Activated naive CD8-positive, alpha-beta T cell treated with anti-CD3 and anti-CD28 coated beads, Interleukin-2, amount 50 U/mL, for 24 hours (primary cell): Measurements from ENCODE around the gene PCDHGB4.
"Not testable (repeated sequence)": the region's sequence is repeated elsewhere in the genome, so short reads cannot be mapped to it uniquely, and the experiment has no call there.

Experiments used
- ATAC-seq: fragments of 150-1000 bp; cut with Tn5 transposase; one replicate; pipeline ENCODE4 v1.10.0; 2021
- DNase-seq: peaks from one replicate; pipeline ENCODE4 v3.0.0; 2021
- H3K27ac Mint-ChIP-seq: one replicate; pipeline ENCODE4 v1.8.0; 2021; ENCODE audit warnings: mild to moderate bottlenecking, mixed read lengths
- H3K27me3 Mint-ChIP-seq: one replicate; pipeline ENCODE4 v1.8.0; 2021; ENCODE audit warnings: mixed read lengths
- H3K36me3 Mint-ChIP-seq: one replicate; pipeline ENCODE4 v1.8.0; 2021; ENCODE audit warnings: low read depth, mixed read lengths
- H3K4me1 Mint-ChIP-seq: one replicate; pipeline ENCODE4 v1.8.0; 2021; ENCODE audit warnings: mixed read lengths
- H3K4me3 Mint-ChIP-seq: one replicate; pipeline ENCODE4 v1.8.0; 2021; ENCODE audit warnings: mild to moderate bottlenecking, moderate library complexity, mixed read lengths
- H3K9me3 Mint-ChIP-seq: one replicate; pipeline ENCODE4 v1.8.0; 2021; ENCODE audit warnings: mixed read lengths

The PCDHGB4 gene

DNA sequence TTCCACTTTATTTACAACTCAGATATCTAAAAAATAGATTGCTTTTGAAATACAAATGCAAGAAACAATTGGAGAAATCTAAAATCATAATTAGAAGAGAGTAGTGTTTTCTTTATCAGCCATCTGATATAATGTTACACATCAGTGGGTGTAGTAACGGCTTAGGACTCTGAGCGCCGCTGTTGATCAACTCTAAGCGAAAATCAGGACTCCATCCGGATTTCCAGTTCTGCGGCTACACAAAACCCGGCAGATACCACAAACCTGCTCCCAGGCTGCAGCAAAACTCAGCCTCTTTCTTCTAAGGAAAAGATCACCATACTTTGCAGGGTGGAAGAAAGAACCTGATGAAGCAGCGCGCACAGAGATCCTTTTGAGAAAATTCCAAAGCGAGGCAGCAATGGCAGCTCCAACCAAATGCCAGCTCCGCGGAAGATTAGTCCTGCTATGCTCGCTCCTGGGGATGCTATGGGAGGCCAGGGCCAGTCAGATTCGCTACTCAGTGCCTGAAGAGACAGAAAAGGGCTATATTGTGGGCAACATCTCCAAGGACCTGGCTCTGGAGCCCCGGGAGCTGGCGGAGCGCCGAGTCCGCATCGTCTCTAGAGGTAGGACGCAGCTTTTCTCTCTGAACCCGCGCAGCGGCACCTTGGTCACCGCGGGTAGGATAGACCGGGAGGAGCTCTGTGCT lies 15.2 kb downstream of the PCDHGB4 start, which contains the start of gene PCDHGA9:
PCDHGA9 (plus strand) TSS at position 226 of the 691 bp plus-strand sequence; CDS start at position 401, 175 bp downstream.
- peaks cover 68% of the 10 kb centered on the region for H3K27me3 Mint-ChIP-seq
- peaks cover 26% of the 10 kb centered on the region for H3K9me3 Mint-ChIP-seq
- H3K27ac Mint-ChIP-seq = no peak within 1 kb of the TSS
- H3K4me3 Mint-ChIP-seq = peak within 1 kb of the TSS; percentile 24
- H3K36me3 Mint-ChIP-seq = peaks cover 11% of the 10 kb centered on the region
- no peaks in the 10 kb centered on the region for H3K4me1 Mint-ChIP-seq
- ATAC-seq (no peak), DNase-seq (no peak)

DNA sequence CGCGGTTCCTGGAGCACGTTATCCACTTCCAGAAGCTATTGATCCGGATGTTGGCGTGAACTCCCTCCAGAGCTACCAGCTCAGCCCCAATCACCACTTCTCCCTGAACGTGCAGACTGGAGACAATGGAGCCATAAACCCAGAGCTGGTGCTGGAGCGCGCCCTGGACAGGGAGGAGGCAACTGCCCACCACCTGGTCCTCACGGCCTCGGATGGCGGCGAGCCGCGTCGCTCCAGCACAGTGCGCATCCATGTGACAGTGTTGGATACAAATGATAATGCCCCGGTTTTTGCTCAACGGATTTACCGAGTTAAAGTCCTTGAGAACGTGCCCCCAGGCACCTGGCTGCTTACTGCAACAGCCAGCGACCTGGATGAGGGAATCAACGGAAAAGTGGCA lies 15.9 kb downstream of the PCDHGB4 start:
- H3K27ac Mint-ChIP-seq = no peak overlapping the region
- peaks cover 13% of the 10 kb centered on the region for H3K36me3 Mint-ChIP-seq
- peaks cover 29% of the 10 kb centered on the region for H3K9me3 Mint-ChIP-seq
- H3K4me1 Mint-ChIP-seq = no peaks in the 10 kb centered on the region
- ATAC-seq = no peak
- DNase-seq = no peak
- H3K27me3 Mint-ChIP-seq = peaks cover 72% of the 10 kb centered on the region
- no peak overlapping the region for H3K4me3 Mint-ChIP-seq

DNA sequence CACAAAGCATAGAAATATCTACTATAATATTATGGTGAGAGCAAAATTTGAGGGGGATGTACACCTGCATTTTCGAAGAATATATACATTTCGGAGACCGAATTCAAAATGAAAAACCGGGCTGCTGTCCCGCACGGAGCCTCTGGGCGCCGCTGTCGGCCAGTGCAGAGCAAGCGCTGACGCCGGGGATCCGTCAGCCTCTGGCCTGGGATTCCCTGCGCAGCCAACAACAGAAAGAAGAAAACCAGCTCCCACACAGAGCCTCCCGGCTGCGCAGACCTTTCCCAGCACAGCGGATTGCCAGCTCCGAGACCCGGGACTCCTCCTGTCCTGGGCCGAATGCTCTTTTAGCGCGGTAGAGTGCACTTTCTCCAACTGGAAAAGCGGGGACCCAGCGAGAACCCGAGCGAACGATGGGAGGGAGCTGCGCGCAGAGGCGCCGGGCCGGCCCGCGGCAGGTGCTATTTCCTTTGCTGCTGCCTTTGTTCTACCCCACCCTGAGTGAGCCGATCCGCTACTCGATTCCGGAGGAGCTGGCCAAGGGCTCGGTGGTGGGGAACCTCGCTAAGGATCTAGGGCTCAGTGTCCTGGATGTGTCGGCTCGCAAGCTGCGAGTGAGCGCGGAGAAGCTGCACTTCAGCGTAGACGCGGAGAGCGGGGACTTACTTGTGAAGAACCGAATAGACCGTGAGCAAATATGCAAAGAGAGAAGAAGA lies 20.4 kb downstream of the PCDHGB4 start, which contains the start of gene PCDHGB6:
PCDHGB6 (plus strand) TSS at position 232 of the 716 bp plus-strand sequence; CDS start at position 414, 182 bp downstream.
- Mint-ChIP-seq H3K27me3 (peaks cover 77% of the 10 kb centered on the region), H3K9me3 (peaks cover 28% of the 10 kb centered on the region), H3K36me3 (peaks cover 17% of the 10 kb centered on the region), H3K4me3 (peak within 1 kb of the TSS; percentile 51)
- H3K4me1 Mint-ChIP-seq, H3K27ac Mint-ChIP-seq, ATAC-seq: not testable (repeated sequence)
- DNase-seq = peak; percentile 44

DNA sequence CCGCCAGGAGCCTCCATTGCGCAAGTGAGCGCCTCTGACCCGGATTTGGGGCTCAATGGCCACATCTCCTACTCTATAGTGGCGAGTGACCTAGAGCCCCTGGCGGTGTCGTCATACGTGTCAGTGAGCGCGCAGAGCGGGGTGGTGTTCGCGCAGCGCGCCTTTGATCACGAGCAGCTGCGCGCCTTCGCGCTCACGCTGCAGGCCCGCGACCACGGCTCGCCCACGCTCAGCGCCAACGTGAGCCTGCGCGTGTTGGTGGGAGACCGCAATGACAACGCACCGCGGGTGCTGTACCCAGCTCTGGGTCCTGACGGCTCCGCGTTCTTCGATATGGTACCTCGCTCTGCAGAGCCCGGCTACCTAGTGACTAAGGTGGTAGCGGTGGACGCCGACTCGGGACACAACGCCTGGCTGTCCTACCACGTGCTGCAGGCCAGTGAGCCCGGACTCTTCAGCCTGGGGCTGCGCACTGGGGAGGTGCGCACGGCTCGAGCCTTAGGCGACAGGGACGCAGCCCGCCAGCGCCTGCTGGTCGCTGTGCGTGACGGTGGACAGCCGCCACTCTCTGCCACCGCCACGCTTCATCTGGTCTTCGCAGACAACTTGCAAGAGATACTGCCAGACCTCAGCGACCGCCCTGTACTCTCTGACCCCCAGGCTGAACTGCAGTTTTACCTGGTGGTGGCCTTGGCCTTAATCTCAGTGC lies 22.3 kb downstream of the PCDHGB4 start:
- H3K4me3 Mint-ChIP-seq = no peak overlapping the region
- DNase-seq (no peak), ATAC-seq (no peak)
- H3K27me3 Mint-ChIP-seq = peaks cover 78% of the 10 kb centered on the region
- peaks cover 13% of the 10 kb centered on the region for H3K4me1 Mint-ChIP-seq
- H3K36me3 Mint-ChIP-seq = peaks cover 21% of the 10 kb centered on the region
- peaks cover 31% of the 10 kb centered on the region for H3K9me3 Mint-ChIP-seq
- no peak overlapping the region for H3K27ac Mint-ChIP-seq

DNA sequence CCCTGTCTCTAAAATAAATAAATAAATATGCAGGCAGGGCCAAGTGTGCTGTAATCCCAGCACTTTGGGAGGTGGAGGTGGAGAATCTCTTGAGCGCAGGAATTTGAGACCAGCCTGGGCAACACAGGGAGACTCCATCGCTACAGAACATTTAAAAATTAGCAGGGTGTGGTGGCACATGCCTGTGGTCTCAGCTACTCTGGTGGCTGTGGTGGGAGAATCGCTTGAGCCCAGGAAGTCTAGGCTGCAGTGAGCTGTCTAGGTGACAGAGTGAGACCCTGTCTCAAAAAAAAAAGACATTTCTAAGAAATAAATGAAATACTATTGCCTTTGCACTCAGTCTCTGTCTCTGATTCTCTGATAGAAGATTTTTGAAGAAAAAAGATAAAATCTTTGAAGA lies 24.1 kb downstream of the PCDHGB4 start:
- Mint-ChIP-seq H3K4me1 (peaks cover 17% of the 10 kb centered on the region), H3K4me3 (no peak overlapping the region), H3K27me3 (peaks cover 76% of the 10 kb centered on the region), H3K9me3 (peaks cover 33% of the 10 kb centered on the region), H3K36me3 (peaks cover 26% of the 10 kb centered on the region), H3K27ac (no peak overlapping the region)
- DNase-seq = no peak
- no peak for ATAC-seq

DNA sequence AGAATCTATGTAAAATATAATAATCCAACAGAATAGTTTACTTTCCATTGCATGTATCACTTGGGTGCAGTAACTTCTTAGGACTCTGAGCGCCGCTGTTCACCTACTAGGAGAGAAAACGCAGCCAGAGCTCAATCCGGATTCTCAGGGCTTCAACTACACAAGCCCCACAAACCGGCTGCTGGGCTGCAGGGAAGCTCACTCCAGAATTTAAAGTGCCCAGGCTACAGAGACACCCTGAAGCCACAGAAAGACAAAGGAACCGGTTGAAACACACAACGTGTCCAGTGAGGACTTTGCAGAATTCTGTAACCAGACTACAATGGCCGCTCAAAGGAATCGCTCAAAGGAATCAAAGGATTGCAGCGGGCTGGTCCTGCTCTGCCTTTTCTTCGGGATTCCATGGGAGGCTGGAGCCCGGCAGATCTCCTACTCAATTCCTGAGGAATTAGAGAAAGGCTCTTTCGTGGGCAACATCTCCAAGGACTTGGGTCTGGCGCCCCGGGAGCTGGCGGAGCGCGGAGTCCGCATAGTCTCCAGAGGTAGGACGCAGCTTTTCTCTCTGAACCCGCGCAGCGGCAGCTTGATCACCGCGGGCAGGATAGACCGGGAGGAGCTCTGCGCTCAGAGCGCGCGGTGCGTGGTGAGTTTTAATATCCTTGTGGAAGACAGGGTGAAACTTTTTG lies 25.5 kb downstream of the PCDHGB4 start, which contains the start of gene PCDHGA10:
PCDHGA10 (plus strand) TSS at position 134 of the 686 bp plus-strand sequence; CDS start at position 323, 189 bp downstream.
- Mint-ChIP-seq H3K9me3 (peaks cover 31% of the 10 kb centered on the region), H3K4me1 (peaks cover 22% of the 10 kb centered on the region), H3K27ac (peak within 1 kb of the TSS; percentile 8), H3K27me3 (peaks cover 71% of the 10 kb centered on the region), H3K4me3 (peak within 1 kb of the TSS; percentile 74), H3K36me3 (peaks cover 28% of the 10 kb centered on the region)
- ATAC-seq = peak; percentile 65
- DNase-seq = peak; percentile 52

DNA sequence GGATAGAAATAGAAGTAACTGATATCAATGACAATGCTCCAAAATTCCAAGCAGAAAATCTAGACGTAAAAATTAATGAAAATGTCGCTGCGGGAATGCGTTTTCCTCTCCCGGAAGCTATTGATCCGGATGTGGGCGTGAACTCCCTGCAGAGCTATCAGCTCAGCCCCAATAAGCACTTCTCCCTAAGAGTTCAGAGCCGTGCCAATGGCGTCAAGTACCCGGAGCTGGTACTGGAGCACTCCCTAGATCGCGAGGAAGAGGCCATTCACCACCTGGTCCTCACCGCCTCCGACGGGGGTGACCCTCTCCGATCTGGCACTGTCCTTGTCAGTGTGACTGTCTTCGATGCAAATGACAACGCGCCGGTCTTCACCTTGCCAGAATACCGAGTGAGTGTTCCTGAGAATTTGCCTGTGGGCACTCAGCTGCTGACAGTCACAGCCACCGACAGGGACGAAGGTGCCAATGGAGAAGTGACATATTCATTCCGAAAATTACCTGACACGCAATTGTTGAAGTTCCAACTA lies 26.1 kb downstream of the PCDHGB4 start:
- Mint-ChIP-seq H3K27ac (peak overlapping the region; percentile 8), H3K4me1 (peaks cover 24% of the 10 kb centered on the region), H3K36me3 (peaks cover 30% of the 10 kb centered on the region), H3K27me3 (peaks cover 72% of the 10 kb centered on the region), H3K4me3 (peak overlapping the region; percentile 74), H3K9me3 (peaks cover 33% of the 10 kb centered on the region)
- ATAC-seq (no peak), DNase-seq (no peak)

DNA sequence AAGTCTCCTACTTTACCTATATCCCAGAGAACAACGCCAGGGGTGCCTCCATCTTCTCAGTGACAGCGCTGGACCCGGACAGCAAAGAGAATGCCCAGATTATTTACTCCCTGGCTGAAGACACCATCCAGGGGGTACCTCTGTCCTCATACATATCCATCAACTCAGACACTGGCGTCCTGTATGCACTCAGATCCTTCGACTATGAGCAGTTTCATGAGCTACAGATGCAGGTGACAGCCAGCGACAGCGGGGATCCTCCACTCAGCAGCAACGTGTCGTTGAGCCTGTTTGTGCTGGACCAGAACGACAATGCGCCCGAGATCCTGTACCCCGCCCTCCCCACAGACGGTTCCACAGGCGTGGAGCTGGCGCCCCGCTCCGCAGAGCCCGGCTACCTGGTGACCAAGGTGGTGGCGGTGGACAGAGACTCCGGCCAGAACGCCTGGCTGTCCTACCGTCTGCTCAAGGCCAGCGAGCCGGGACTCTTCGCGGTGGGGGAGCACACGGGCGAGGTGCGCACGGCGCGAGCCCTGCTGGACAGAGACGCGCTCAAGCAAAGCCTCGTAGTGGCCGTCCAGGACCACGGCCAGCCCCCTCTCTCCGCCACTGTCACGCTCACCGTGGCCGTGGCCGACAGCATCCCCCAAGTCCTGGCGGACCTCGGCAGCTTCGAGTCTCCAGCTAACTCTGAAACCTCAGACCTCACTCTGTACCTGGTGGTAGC lies 27.2 kb downstream of the PCDHGB4 start:
- not testable (repeated sequence) for H3K27ac Mint-ChIP-seq, ATAC-seq, H3K4me3 Mint-ChIP-seq, DNase-seq
- Mint-ChIP-seq H3K9me3 (peaks cover 30% of the 10 kb centered on the region), H3K27me3 (peaks cover 70% of the 10 kb centered on the region), H3K36me3 (peaks cover 28% of the 10 kb centered on the region), H3K4me1 (peaks cover 24% of the 10 kb centered on the region)

DNA sequence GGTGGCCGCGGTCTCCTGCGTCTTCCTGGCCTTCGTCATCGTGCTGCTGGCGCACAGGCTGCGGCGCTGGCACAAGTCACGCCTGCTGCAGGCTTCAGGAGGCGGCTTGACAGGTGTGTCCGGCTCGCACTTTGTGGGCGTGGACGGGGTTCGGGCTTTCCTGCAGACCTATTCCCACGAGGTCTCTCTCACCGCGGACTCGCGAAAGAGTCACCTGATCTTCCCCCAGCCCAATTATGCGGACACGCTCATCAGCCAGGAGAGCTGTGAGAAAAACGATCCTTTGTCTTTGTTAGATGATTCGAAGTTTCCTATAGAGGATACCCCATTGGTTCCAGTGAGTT lies 27.7 kb downstream of the PCDHGB4 start:
- ATAC-seq, H3K4me3 Mint-ChIP-seq, DNase-seq, H3K27ac Mint-ChIP-seq: not testable (repeated sequence)
- peaks cover 33% of the 10 kb centered on the region for H3K9me3 Mint-ChIP-seq
- peaks cover 73% of the 10 kb centered on the region for H3K27me3 Mint-ChIP-seq
- H3K4me1 Mint-ChIP-seq = peaks cover 24% of the 10 kb centered on the region
- H3K36me3 Mint-ChIP-seq = peaks cover 29% of the 10 kb centered on the region

DNA sequence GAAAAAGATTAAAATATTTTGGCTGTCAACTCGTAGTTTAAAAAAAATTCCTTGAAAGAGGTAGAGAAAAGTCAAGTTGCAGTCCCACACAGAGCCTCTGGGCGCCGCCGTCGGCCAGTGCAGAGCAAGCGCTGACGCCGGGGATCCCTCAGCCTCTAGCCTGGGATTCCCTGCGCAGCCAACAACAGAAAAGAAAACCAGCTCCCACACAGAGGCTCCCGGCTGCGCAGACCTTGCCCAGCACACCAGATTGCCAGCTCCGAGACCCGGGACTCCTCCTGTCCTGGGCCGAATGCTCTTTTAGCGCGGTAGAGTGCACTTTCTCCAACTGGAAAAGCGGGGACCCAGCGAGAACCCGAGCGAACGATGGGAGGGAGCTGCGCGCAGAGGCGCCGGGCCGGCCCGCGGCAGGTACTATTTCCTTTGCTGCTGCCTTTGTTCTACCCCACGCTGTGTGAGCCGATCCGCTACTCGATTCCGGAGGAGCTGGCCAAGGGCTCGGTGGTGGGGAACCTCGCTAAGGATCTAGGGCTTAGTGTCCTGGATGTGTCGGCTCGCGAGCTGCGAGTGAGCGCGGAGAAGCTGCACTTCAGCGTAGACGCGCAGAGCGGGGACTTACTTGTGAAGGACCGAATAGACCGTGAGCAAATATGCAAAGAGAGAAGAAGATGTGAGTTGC lies 30.1 kb downstream of the PCDHGB4 start, which contains the start of gene PCDHGB7:
PCDHGB7 (plus strand) TSS at position 184 of the 679 bp plus-strand sequence; CDS start at position 367, 183 bp downstream.
- Mint-ChIP-seq H3K36me3 (peaks cover 44% of the 10 kb centered on the region), H3K27me3 (peaks cover 82% of the 10 kb centered on the region), H3K4me1 (peaks cover 30% of the 10 kb centered on the region), H3K9me3 (peaks cover 45% of the 10 kb centered on the region), H3K27ac (peak within 1 kb of the TSS; percentile 4), H3K4me3 (peak within 1 kb of the TSS; percentile 69)
- ATAC-seq (peak; percentile 82), DNase-seq (peak; percentile 62)

DNA sequence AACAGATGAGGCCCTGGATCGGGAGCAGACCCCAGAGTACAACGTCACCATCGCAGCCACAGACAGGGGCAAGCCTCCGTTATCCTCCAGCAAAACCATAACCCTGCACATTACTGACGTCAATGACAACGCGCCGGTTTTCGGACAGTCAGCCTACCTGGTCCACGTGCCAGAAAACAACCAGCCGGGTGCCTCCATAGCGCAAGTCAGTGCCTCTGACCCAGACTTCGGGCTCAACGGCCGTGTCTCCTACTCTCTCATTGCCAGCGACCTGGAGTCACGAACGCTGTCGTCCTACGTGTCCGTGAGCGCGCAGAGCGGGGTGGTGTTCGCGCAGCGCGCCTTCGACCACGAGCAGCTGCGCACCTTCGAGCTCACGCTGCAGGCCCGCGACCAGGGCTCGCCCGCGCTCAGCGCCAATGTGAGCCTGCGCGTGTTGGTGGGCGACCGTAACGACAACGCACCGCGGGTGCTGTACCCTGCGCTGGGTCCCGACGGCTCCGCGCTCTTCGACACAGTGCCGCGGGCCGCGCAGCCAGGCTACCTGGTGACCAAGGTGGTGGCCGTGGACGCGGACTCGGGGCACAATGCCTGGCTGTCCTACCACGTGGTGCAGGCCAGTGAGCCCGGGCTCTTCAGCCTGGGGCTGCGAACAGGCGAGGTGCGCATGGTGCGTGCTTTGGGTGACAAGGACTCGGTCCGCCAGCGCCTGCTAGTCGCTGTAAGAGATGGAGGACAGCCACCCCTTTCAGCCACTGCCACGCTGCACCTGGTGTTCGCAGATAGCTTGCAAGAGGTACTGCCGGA lies 31.8 kb downstream of the PCDHGB4 start:
- peaks cover 44% of the 10 kb centered on the region for H3K36me3 Mint-ChIP-seq
- peaks cover 74% of the 10 kb centered on the region for H3K27me3 Mint-ChIP-seq
- H3K4me1 Mint-ChIP-seq = peaks cover 18% of the 10 kb centered on the region
- ATAC-seq = no peak
- DNase-seq = no peak
- H3K9me3 Mint-ChIP-seq = peaks cover 51% of the 10 kb centered on the region
- no peak overlapping the region for H3K27ac Mint-ChIP-seq
- H3K4me3 Mint-ChIP-seq = no peak overlapping the region

DNA sequence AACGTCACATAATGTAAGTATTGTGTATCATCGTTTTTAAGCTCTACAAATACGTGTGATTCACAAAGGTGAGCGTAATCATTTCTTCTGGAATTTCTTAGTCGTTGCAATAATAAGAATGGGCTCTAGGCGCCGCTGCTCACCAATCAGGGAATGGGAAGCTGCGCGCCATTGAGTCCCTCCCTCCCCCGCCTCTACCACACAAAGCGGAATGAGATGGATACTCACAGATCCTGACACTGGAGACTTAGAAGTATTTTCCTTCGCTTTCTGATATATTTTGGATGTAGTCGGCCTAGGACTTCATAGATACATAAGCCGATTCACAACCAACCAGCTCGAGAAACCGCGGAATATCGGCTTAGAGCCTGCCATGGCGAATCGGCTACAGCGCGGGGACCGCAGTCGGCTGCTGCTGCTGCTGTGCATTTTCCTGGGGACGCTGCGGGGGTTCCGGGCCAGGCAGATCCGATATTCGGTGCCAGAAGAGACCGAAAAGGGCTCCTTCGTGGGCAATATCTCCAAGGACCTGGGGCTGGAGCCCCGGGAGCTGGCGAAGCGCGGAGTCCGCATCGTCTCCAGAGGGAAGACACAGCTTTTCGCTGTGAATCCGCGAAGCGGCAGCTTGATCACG lies 33.5 kb downstream of the PCDHGB4 start, which contains the start of gene PCDHGA11:
PCDHGA11 (plus strand) TSS at position 197 of the 634 bp plus-strand sequence; CDS start at position 374, 177 bp downstream.
- H3K4me1 Mint-ChIP-seq = peaks cover 13% of the 10 kb centered on the region
- no peak for ATAC-seq
- DNase-seq = peak; percentile 59
- H3K27me3 Mint-ChIP-seq = peaks cover 76% of the 10 kb centered on the region
- H3K36me3 Mint-ChIP-seq = peaks cover 38% of the 10 kb centered on the region
- peak within 1 kb of the TSS; percentile 77 for H3K4me3 Mint-ChIP-seq
- peaks cover 41% of the 10 kb centered on the region for H3K9me3 Mint-ChIP-seq
- H3K27ac Mint-ChIP-seq = no peak within 1 kb of the TSS
